ENCODE measurements around the gene BPTF.
"Not testable (repeated sequence)": the region's sequence is repeated elsewhere in the genome, so short reads cannot be mapped to it uniquely, and the experiment has no call there.

BPTF gene

DNA sequence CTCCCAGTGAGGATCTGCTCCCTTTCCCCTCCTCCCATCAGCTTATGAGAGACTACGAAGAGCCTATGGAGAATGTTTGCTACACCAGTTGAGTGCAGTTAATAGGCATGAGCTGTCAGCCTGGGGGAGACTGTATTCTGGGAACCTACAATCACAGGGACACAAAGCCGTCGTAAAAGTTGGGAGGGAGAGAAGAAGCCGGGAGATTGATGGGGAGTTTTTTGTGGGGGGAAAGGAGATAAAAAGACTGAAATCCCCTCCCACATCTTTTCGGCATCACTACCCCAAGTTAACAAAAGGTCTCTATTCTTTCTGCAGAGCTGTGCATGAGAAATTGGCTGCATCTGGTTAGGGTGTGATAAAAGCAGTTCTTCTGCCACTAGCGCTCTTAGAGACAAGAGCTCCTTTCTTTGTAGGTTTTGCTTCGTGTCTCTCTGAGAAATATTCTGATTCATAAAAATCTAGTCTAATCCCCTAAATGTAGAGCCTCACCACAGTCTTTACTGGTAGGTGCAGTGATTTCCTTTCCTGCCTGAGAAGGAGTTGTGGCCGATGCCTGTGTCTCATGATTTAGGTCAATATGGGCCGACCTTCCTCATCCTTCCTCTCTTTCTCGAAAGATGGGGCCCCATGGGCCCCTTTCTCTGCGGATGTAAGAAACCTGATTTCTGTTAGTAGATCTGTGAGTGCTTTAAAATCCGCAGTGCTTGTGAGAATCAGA, 77.4 kb downstream of the BPTF start:
- no peak for DNase-seq

- not testable (repeated sequence) for DNase-seq
Measured at GRCh38 chr17:67905298-67905697, 80.0 kb downstream of the BPTF start.

DNA sequence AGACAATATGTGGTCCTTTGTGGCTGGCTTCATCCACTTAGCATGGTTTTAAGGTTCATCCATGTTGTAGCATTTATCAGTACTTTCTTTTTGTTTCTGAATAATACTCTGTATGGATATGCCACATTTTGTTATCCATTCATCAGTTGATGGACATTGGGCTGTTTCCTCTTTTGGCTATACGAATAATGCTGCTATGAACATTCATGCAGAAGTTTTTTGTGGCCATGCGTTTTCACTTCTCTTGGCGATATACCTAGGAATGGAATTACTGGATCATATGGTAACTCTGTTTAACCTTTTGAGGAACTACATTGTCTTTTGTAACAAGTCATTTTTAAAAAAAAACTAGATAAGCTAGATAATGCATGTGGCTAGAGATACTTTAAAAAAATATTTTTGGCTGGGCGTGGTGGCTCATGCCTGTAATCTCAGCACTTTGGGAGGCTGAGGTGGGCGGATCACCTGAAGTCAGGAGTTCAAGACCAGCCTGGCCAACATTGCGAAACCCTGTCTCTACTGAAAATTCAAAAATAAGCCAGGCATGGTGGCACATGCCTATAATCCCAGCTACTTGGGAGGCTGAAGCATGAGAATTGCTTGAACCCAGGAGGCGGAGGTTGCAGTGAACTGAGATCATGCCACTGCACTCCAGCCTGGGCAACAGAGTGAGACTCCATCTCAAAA, 85.0 kb downstream of the BPTF start:
- not testable (repeated sequence) for DNase-seq

- DNase-seq: no peak
Measured at GRCh38 chr17:67911059-67911782, 85.9 kb downstream of the BPTF start.

DNA sequence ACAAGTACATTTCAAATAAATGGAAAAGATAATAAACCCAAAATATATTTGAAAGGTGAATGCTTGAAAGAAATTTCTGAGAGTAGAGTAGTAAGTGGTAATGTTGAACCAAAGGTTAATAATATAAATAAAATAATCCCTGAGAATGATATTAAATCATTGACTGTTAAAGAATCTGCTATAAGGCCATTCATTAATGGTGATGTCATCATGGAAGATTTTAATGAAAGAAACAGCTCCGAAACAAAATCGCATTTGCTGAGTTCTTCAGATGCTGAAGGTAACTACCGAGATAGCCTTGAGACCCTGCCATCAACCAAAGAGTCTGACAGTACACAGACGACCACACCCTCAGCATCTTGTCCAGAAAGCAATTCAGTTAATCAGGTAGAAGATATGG, 86.8 kb downstream of the BPTF start:
- DNase-seq: no peak

GRCh38 chr17:67912656-67913055, 87.4 kb downstream of the BPTF start:
- DNase-seq: no peak

DNA sequence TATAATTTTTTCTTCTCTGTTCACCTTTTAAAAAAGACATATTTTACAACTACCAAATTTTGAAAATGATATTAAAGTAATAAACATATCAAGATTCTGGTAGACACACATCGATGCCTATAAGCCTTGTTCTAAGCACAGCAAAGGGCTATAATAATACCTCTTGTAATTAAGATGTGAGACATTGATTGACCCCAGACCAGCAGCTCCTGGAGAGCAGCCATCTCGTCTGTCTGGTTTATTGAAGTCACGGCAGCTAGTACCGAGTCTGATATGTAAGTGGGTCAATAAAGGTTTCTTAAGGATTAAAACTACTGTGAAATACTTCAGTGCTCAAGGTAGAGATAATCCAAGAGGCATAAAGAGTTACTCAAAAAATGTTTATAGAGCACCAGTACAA, 94.9 kb downstream of the BPTF start:
- DNase-seq: no peak

GRCh38 chr17:67922503-67922902, 97.2 kb downstream of the BPTF start:
- DNase-seq: peak; percentile 69

DNA sequence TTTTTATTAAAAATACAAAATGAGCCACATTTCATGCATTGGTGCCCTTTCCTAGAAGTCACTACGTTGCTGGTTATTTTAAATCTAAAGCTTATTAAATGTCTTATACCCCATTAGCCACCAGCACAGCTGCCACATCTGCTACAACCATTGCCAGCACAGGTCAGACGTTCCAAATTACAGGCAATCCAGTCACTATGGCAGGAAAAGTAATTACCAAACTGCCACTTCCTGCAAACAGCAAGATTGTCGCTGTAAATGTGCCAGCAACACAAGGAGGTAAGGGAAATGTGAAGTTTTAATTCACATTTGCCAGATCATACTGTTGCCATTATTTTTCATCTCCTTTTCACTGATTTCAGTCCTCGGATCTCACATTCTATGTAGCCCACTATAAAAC, 103.5 kb downstream of the BPTF start:
- DNase-seq: not testable (repeated sequence)

GRCh38 chr17:67931227-67931626, 105.9 kb downstream of the BPTF start:
- no peak for DNase-seq

GRCh38 chr17:67942810-67943209, 117.5 kb downstream of the BPTF start:
- DNase-seq: no peak

GRCh38 chr17:67944035-67944434, 118.7 kb downstream of the BPTF start:
- no peak for DNase-seq

DNA sequence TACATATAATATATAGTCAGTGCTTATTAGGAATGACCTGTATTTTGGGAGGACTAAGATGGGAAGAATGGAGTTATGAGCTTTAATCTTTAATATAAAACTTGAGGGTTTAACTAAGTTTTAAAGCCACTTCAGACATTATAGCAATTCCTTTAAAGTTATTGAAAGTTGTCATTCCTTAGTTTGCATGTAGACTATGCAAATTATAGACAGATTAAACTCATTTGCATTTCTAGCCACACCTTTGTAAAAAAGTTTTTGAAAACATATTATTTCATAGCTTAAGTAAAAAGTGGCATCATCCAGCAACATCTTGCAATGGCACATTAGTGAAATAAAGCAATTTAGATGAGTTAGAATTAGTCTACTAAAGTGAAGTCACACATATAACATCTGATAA, 121.2 kb downstream of the BPTF start:
- no peak for DNase-seq

DNA sequence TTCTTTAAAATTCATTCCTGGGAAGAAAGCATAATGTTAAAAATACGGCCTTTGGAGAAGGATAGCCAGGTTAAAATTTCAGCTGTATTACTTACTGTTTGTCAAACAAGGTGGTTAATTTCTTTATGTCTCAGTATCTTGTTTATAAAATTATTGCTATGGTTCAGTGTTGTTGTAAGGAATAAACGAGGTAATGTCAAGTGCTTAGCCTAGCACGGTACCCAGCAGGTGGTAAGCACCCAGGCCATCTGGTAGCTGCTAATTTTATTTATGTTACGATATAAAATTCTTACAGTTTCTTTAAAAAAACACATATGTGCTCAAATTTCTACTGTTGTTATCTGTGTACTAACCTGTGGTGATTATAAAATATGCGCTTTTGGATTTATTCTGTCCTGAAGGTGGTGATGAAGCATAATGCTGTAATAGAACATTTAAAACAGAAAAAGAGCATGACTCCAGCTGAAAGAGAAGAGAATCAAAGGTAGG, 122.1 kb downstream of the BPTF start:
- no peak for DNase-seq

DNA sequence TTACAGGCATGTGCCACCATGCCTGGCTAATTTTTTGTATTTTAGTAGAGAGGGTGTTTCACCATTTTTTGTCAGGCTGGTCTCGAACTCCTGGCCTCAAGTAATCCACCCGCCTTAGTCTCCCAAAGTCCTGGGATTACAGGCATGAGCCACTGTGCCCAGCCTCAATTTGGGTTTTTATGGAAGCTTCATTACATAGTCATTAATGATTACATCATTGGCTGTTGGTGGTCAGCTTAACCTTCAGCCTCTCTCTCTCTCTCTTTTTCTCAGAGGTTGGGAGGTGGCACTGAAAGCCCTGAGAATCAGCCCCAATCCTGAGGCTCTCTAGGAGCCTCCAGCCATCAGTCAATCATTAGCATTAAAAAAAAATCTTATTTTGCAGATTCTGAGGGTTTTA, 125.6 kb downstream of the BPTF start:
- no peak for DNase-seq

DNA sequence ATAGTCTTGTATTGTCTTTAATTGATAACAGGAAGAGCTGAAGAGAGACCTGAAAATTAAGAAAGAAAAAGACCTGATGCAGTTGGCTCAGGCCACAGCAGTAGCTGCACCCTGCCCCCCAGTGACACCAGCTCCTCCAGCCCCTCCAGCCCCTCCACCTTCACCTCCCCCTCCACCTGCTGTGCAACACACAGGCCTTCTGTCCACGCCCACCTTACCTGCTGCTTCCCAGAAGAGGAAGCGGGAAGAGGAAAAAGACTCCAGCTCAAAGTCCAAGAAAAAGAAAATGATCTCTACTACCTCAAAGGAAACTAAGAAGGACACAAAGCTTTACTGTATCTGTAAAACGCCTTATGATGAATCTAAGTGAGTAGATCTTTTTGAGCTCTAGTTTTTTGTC, 134.2 kb downstream of the BPTF start:
- DNase-seq: no peak

- not testable (repeated sequence) for DNase-seq
Measured at GRCh38 chr17:67960276-67960675, 135.0 kb downstream of the BPTF start.

- not testable (repeated sequence) for DNase-seq
Measured at GRCh38 chr17:67962156-67962555, 136.9 kb downstream of the BPTF start.

DNA sequence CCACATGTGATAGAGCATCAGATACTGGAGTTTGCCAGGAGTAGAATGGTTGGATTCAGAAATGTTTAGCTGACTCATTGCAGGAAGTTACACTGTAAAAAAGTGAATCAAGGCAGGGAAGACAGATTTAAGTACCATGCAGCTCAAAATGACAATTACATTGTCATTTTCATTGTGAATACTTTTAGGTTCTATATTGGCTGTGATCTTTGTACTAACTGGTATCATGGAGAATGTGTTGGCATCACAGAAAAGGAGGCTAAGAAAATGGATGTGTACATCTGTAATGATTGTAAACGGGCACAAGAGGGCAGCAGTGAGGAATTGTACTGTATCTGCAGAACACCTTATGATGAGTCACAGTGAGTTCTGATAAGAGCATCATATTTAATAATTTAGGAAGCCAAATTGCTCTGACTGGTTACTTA, 137.9 kb downstream of the BPTF start:
- peak; percentile 34 for DNase-seq

- no peak for DNase-seq
Measured at GRCh38 chr17:67970783-67971182, 145.5 kb downstream of the BPTF start.

- no peak for DNase-seq
Measured at GRCh38 chr17:67974185-67974584, 148.9 kb downstream of the BPTF start.

GRCh38 chr17:67974598-67975066, 149.3 kb downstream of the BPTF start:
- DNase-seq: no peak

GRCh38 chr17:67976306-67976705, 151.0 kb downstream of the BPTF start:
- DNase-seq: not testable (repeated sequence)

DNA sequence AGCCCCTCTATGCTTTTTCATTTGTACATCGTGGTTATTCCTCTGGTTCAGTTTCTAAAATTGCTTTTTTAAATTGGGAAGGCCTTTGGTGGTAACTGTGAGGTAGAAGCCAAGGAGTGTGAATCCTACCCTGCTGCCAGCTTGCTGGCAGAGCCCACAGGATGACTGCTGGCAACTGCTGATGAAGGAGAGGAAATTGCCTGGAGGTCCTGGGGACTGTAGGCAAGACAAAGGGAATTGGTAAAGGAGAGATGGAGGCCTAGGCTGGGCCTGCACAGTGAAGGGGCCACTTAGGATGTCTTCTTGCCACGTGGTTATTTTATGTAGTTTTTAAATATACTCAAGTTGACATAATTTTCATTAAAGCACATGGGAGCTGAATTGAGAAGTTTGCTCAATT, 155.2 kb downstream of the BPTF start:
- peak; percentile 41 for DNase-seq

Data from NCI-H446 treated with DMSO at 0.1 percent for 48 hours (cell line).